RWPE1 (cell line): ENCODE results near the gene ZNF213.

ENCODE experiments used
- CTCF ChIA-PET: fragments of 350-600 bp; sonication (Branson Sonifier 250); formaldehyde crosslinking; extraction: SDS; loops from one replicate; lab custom pipeline; 2021; lab: Yijun Ruan, JAX
- POLR2A ChIA-PET: fragments of 400-600 bp; formaldehyde crosslinking; extraction: SDS; loops from one replicate; lab custom pipeline; 2020; ENCODE audit warnings: antibody characterized with exemption; ENCODE audit not compliant: low non-redundant PET; lab: Yijun Ruan, JAX
- DNase-seq: peaks from one replicate; pipeline ENCODE4 v3.0.0; 2012; ENCODE audit warnings: low spot score
- H3K27ac ChIP-seq: fragments of 450-650 bp; 2 replicates; pipeline ENCODE4 v1.5.1; 2017
- CTCF ChIP-seq: fragments of 450-650 bp; conservative IDR thresholded peaks from 2 replicates; pipeline ENCODE4 v1.5.1; 2017; ENCODE audit warnings: low read depth, mild to moderate bottlenecking

Gene ZNF213

DNA sequence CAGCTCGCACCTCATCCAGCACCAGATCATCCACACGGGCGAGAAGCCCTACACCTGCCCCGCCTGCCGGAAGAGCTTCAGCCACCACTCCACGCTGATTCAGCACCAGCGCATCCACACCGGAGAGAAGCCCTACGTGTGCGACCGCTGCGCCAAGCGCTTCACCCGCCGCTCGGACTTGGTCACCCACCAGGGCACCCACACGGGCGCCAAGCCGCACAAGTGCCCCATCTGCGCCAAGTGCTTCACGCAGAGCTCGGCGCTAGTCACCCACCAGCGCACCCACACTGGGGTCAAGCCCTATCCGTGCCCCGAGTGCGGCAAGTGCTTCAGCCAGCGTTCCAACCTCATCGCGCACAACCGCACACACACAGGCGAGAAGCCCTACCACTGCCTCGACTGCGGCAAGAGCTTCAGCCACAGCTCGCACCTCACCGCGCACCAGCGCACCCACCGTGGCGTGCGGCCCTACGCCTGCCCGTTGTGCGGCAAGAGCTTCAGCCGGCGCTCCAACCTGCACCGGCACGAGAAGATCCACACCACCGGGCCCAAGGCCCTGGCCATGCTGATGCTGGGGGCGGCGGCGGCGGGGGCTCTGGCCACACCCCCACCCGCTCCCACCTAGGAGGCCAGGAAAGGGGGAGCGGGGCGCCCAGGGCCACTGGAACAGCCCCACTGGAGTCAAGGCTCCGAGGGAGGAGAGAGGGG lies 15.0 kb upstream of the ZNF213 start:
- no peak for TF ChIP-seq CTCF
- CTCF ChIA-PET, result interaction anchor here (1.0 to 1.2 kb wide), 4 partner anchors 10 to 88 kb away, joined by 3 to 5 read pairs (median 4); no protein-coding TSS in a partner anchor
- DNase-seq, result no peak
- POLR2A ChIA-PET, result no interaction called here
- no peak overlapping the region for H3K27ac ChIP-seq

GRCh38 chr16:3120435-3120834 lies 14.4 kb upstream of the ZNF213 start:
- 0 out of 2 replicates have a peak overlapping the region, but pooled peaks have one; percentile 13 for H3K27ac ChIP-seq
- POLR2A ChIA-PET, result no interaction called here
- DNase-seq, result no peak
- TF ChIP-seq CTCF, result no peak
- CTCF ChIA-PET, result interaction anchor here (1.0 kb wide), 1 partner anchor 69 kb away, joined by 3 read pairs; no protein-coding TSS in a partner anchor

GRCh38 chr16:3121851-3122467 lies 12.9 kb upstream of the ZNF213 start:
- H3K27ac ChIP-seq, result no peak overlapping the region
- ChIA-PET POLR2A (no interaction called here), CTCF (interaction anchor here (0.6 to 1.9 kb wide), 2 partner anchors 21 to 118 kb away, joined by 3 to 4 read pairs; no protein-coding TSS in a partner anchor)
- no peak for DNase-seq
- no peak for TF ChIP-seq CTCF

DNA sequence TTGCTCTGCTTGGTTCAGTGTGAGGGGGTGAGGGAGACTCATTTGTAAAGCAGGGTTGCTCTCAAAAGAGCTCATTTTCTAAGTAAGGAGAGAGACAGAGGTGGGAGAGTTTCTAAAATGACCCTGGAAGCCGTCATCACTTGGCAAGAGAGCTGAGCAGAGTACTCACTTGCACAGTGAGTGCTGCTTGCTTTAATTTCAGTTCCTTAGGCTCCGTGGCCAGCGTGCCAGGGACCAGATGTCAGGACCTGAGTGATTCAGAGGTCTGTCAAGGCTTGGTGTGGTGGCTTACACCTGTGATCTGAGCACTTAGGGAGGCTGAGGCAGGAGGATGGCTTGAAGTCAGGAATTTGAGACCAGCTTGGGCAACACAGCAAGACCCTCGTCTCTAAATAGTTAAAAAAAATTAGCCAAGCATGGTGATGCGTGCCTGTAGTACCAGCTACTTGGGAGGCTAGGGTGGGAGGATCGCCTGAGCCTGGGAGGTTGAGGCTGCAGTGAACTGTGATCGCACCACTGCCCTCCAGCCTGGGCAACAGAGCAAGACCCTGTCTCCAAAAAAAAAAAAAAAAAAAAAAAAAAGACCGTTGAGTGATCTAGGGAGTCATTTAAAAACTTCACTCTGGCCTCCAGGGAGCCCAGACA lies 11.8 kb upstream of the ZNF213 start:
- TF ChIP-seq CTCF, result no peak
- POLR2A ChIA-PET, result interaction anchor here (0.6 kb wide), 1 partner anchor 496 kb away, joined by 5 read pairs; no protein-coding TSS in a partner anchor
- no peak overlapping the region for H3K27ac ChIP-seq
- DNase-seq, result no peak
- CTCF ChIA-PET, result interaction anchor here (0.5 to 1.9 kb wide), 2 partner anchors 22 to 376 kb away, joined by 4 read pairs; no protein-coding TSS in a partner anchor

GRCh38 chr16:3123986-3124886 lies 10.6 kb upstream of the ZNF213 start:
- peak; percentile 94 for DNase-seq
- H3K27ac ChIP-seq, result peak overlapping the region; percentile 95
- TF ChIP-seq CTCF, result no peak
- CTCF ChIA-PET, result interaction anchor here (0.6 kb wide), 1 partner anchor 35 kb away, joined by 3 read pairs; no protein-coding TSS in a partner anchor
- POLR2A ChIA-PET, result no interaction called here
